Stimulated activated memory B cell treated with anti-CD40 and anti-IgM and Interleukin-4, amounts not matched to agents 10 μg/mL and 1 μg/mL and 100 μg/mL, for 72 hours (primary cell): Measurements from ENCODE around the gene SLC44A5.
"Not testable (repeated sequence)": the region's sequence is repeated elsewhere in the genome, so short reads cannot be mapped to it uniquely, and the experiment has no call there.

ENCODE experiments used
- ATAC-seq: fragments of 150-1000 bp; cut with Tn5 transposase; 2 replicates; pipeline ENCODE4 v1.10.0; 2021
- H3K27ac Mint-ChIP-seq: one replicate; pipeline ENCODE4 v1.8.0; 2022; ENCODE audit warnings: mild to moderate bottlenecking, mixed read lengths
- H3K27me3 Mint-ChIP-seq: one replicate; pipeline ENCODE4 v1.8.0; 2022; ENCODE audit warnings: mixed read lengths
- H3K36me3 Mint-ChIP-seq: one replicate; pipeline ENCODE4 v1.8.0; 2022; ENCODE audit warnings: mixed read lengths
- H3K4me1 Mint-ChIP-seq: one replicate; pipeline ENCODE4 v1.8.0; 2022; ENCODE audit warnings: mixed read lengths
- H3K4me3 Mint-ChIP-seq: one replicate; pipeline ENCODE4 v1.8.0; 2022; ENCODE audit warnings: mild to moderate bottlenecking, moderate library complexity, mixed read lengths
- H3K9me3 Mint-ChIP-seq: one replicate; pipeline ENCODE4 v1.8.0; 2022; ENCODE audit warnings: mixed read lengths

SLC44A5 gene

GRCh38 chr1:75421371-75421770, 189.5 kb downstream of the SLC44A5 start:
- peaks cover 5% of the 10 kb centered on the region for H3K9me3 Mint-ChIP-seq
- H3K4me1 Mint-ChIP-seq: no peaks in the 10 kb centered on the region
- no peak overlapping the region for H3K4me3 Mint-ChIP-seq
- ATAC-seq: no peak
- H3K36me3 Mint-ChIP-seq: no peaks in the 10 kb centered on the region
- H3K27ac Mint-ChIP-seq: no peak overlapping the region
- no peaks in the 10 kb centered on the region for H3K27me3 Mint-ChIP-seq

- no peaks in the 10 kb centered on the region for H3K27me3 Mint-ChIP-seq
- no peaks in the 10 kb centered on the region for H3K36me3 Mint-ChIP-seq
- peaks cover 5% of the 10 kb centered on the region for H3K9me3 Mint-ChIP-seq
- H3K27ac Mint-ChIP-seq: no peak overlapping the region
- no peaks in the 10 kb centered on the region for H3K4me1 Mint-ChIP-seq
- no peak overlapping the region for H3K4me3 Mint-ChIP-seq
- ATAC-seq: no peak
Measured at GRCh38 chr1:75415187-75415586, 195.7 kb downstream of the SLC44A5 start.

- no peak overlapping the region for H3K4me3 Mint-ChIP-seq
- no peak overlapping the region for H3K27ac Mint-ChIP-seq
Measured at GRCh38 chr1:75412616-75413015, 198.3 kb downstream of the SLC44A5 start.

GRCh38 chr1:75404681-75405080, 206.2 kb downstream of the SLC44A5 start:
- not testable (repeated sequence) for H3K4me3 Mint-ChIP-seq, H3K4me1 Mint-ChIP-seq, H3K36me3 Mint-ChIP-seq, H3K27ac Mint-ChIP-seq, H3K27me3 Mint-ChIP-seq, ATAC-seq
- peaks cover 11% of the 10 kb centered on the region for H3K9me3 Mint-ChIP-seq

More at GRCh38 chr1:75412616-75413015, 198.3 kb downstream of the SLC44A5 start:
- no peaks in the 10 kb centered on the region for H3K36me3 Mint-ChIP-seq
- no peaks in the 10 kb centered on the region for H3K27me3 Mint-ChIP-seq
- H3K9me3 Mint-ChIP-seq: peaks cover 5% of the 10 kb centered on the region
- H3K4me1 Mint-ChIP-seq: no peaks in the 10 kb centered on the region
- ATAC-seq: no peak

GRCh38 chr1:75403147-75403646, 207.7 kb downstream of the SLC44A5 start:
- peaks cover 11% of the 10 kb centered on the region for H3K9me3 Mint-ChIP-seq
- H3K4me3 Mint-ChIP-seq, H3K36me3 Mint-ChIP-seq, ATAC-seq, H3K27me3 Mint-ChIP-seq, H3K4me1 Mint-ChIP-seq, H3K27ac Mint-ChIP-seq: not testable (repeated sequence)

GRCh38 chr1:75400716-75401115, 210.2 kb downstream of the SLC44A5 start:
- peaks cover 8% of the 10 kb centered on the region for H3K9me3 Mint-ChIP-seq
- H3K27me3 Mint-ChIP-seq: no peaks in the 10 kb centered on the region
- peaks cover 12% of the 10 kb centered on the region for H3K4me1 Mint-ChIP-seq
- peaks cover 5% of the 10 kb centered on the region for H3K36me3 Mint-ChIP-seq
- no peak overlapping the region for H3K27ac Mint-ChIP-seq
- ATAC-seq: no peak
- H3K4me3 Mint-ChIP-seq: no peak overlapping the region

- peaks cover 39% of the 10 kb centered on the region for H3K4me1 Mint-ChIP-seq
- peak overlapping the region; percentile 7 for H3K27ac Mint-ChIP-seq
- no peak overlapping the region for H3K4me3 Mint-ChIP-seq
- ATAC-seq: no peak
- H3K36me3 Mint-ChIP-seq: no peaks in the 10 kb centered on the region
- peaks cover 5% of the 10 kb centered on the region for H3K9me3 Mint-ChIP-seq
- H3K27me3 Mint-ChIP-seq: no peaks in the 10 kb centered on the region
Measured at GRCh38 chr1:75396745-75397144, 214.2 kb downstream of the SLC44A5 start.

- Mint-ChIP-seq H3K4me3 (no peak overlapping the region), H3K36me3 (no peaks in the 10 kb centered on the region), H3K4me1 (peaks cover 44% of the 10 kb centered on the region), H3K27me3 (no peaks in the 10 kb centered on the region), H3K9me3 (peaks cover 8% of the 10 kb centered on the region), H3K27ac (peak overlapping the region; percentile 7)
- ATAC-seq: no peak
Measured at GRCh38 chr1:75396260-75396659, 214.7 kb downstream of the SLC44A5 start.

GRCh38 chr1:75394386-75395139, 216.4 kb downstream of the SLC44A5 start:
- H3K4me1 Mint-ChIP-seq: peaks cover 46% of the 10 kb centered on the region
- peaks cover 10% of the 10 kb centered on the region for H3K9me3 Mint-ChIP-seq
- ATAC-seq: peak; percentile 73
- H3K27me3 Mint-ChIP-seq: no peaks in the 10 kb centered on the region
- H3K36me3 Mint-ChIP-seq: no peaks in the 10 kb centered on the region
- no peak overlapping the region for H3K27ac Mint-ChIP-seq
- no peak overlapping the region for H3K4me3 Mint-ChIP-seq

- H3K36me3 Mint-ChIP-seq: no peaks in the 10 kb centered on the region
- H3K27ac Mint-ChIP-seq: no peak overlapping the region
- no peaks in the 10 kb centered on the region for H3K27me3 Mint-ChIP-seq
- peaks cover 13% of the 10 kb centered on the region for H3K9me3 Mint-ChIP-seq
- ATAC-seq: peak; percentile 72
- no peak overlapping the region for H3K4me3 Mint-ChIP-seq
- peaks cover 46% of the 10 kb centered on the region for H3K4me1 Mint-ChIP-seq
Measured at GRCh38 chr1:75392278-75392677, 218.6 kb downstream of the SLC44A5 start.

- H3K4me3 Mint-ChIP-seq, H3K36me3 Mint-ChIP-seq, H3K27me3 Mint-ChIP-seq: not testable (repeated sequence)
Measured at GRCh38 chr1:75375476-75376447, 235.2 kb downstream of the SLC44A5 start.

GRCh38 chr1:75373542-75374159, 237.3 kb downstream of the SLC44A5 start:
- Mint-ChIP-seq H3K9me3 (no peaks in the 10 kb centered on the region), H3K4me1 (peaks cover 7% of the 10 kb centered on the region), H3K4me3 (no peak overlapping the region), H3K36me3 (no peaks in the 10 kb centered on the region), H3K27me3 (no peaks in the 10 kb centered on the region), H3K27ac (no peak overlapping the region)
- ATAC-seq: peak; percentile 31

More at GRCh38 chr1:75375476-75376447, 235.2 kb downstream of the SLC44A5 start:
- ATAC-seq, H3K4me1 Mint-ChIP-seq, H3K9me3 Mint-ChIP-seq, H3K27ac Mint-ChIP-seq: not testable (repeated sequence)

GRCh38 chr1:75366595-75366994, 244.3 kb downstream of the SLC44A5 start:
- H3K4me1 Mint-ChIP-seq: no peaks in the 10 kb centered on the region
- no peak overlapping the region for H3K27ac Mint-ChIP-seq
- H3K27me3 Mint-ChIP-seq: no peaks in the 10 kb centered on the region
- peaks cover 9% of the 10 kb centered on the region for H3K9me3 Mint-ChIP-seq
- no peak for ATAC-seq
- H3K36me3 Mint-ChIP-seq: no peaks in the 10 kb centered on the region
- no peak overlapping the region for H3K4me3 Mint-ChIP-seq

GRCh38 chr1:75361260-75361659, 249.7 kb downstream of the SLC44A5 start:
- no peak overlapping the region for H3K4me3 Mint-ChIP-seq
- no peaks in the 10 kb centered on the region for H3K27me3 Mint-ChIP-seq
- H3K9me3 Mint-ChIP-seq: peaks cover 9% of the 10 kb centered on the region
- ATAC-seq: no peak
- no peaks in the 10 kb centered on the region for H3K36me3 Mint-ChIP-seq
- no peak overlapping the region for H3K27ac Mint-ChIP-seq
- peaks cover 5% of the 10 kb centered on the region for H3K4me1 Mint-ChIP-seq

- not testable (repeated sequence) for ATAC-seq, H3K4me1 Mint-ChIP-seq, H3K36me3 Mint-ChIP-seq, H3K27me3 Mint-ChIP-seq, H3K9me3 Mint-ChIP-seq, H3K27ac Mint-ChIP-seq, H3K4me3 Mint-ChIP-seq
Measured at GRCh38 chr1:75354267-75354666, 256.6 kb downstream of the SLC44A5 start.
